GM19239 (cell line): ENCODE measurements around the gene SPEF1.
"Not testable (repeated sequence)": the region's sequence is repeated elsewhere in the genome, so short reads cannot be mapped to it uniquely, and the experiment has no call there.

Experiments used
- DNase-seq: peaks from one replicate; pipeline ENCODE4 v3.0.0; 2011; ENCODE audit warnings: low spot score; ENCODE audit not compliant: insufficient read length
- FAIRE-seq: peaks from 2 replicates; lab custom pipeline; 2011; peaks lifted over from hg19 to GRCh38; lab: Jason Lieb, UNC

Gene SPEF1

DNA sequence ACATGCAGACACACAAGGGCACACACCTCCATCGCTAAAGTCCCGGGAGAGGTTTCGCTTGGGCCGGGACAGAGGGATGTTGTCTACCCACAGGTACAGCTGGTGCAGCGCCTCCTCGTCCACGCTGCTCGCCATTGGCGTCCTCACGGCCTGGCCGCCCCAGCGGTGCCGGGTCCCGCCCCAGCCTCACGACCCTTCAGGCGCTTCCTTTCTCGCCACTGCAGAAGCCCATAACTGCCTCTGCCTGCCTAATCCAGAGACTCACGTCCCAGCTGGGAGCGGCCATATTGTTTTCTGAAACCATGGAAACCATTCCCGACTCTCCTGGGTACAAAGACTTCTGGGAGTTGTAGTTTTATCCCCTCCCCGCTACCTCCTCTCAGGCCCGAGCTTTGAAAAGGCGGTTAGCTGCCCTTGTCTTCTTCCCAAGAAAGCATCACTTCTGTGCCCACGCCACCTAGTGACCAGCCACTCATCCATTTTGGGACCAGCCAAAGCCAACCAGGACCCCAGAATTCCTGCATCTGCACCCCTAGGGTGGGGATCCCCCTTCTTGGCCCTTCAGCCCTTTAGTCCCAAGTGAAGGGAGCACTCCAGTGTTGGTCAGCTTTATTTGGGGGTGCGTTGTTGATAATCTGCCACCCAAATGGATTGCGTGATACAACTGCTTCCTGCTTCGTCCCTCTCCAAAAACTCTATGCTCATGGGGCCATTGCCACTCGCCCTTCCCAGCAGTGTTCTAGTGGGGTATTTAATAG, at the start of gene SPEF1:
Gene SPEF1, minus strand, starts transcription at position 296 of the 758 bp plus-strand sequence. Its CDS starts 161 bp downstream, at position 135.
- FAIRE-seq (peak; percentile 92), DNase-seq (peak; percentile 94)

- FAIRE-seq, DNase-seq: not testable (repeated sequence)
Observed at GRCh38 chr20:3829891-3830290, 48.6 kb upstream of the SPEF1 start.

DNA sequence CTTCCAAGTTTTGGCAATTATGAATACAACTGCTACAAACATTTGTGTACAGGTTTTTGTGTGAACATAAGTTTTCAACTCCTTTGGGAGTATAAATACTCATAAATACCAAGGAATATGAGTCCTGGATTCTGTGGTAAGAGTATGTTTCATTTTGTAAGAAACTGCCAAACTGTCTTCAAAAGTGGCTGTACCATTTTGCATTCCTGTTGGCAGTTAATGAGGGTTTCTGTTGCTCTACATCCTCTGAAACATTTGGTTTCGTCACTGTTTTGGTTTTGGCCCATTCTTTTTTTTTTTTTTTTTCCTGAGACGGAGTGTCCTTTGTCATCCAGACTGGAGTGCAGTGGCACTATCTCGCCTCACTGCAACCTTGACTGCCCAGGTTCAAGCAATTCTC, 47.5 kb upstream of the SPEF1 start:
- FAIRE-seq: no peak

GRCh38 chr20:3826420-3826819, 45.2 kb upstream of the SPEF1 start:
- FAIRE-seq (no peak), DNase-seq (no peak)

More for the DNA sequence above, 47.5 kb upstream of the SPEF1 start:
- DNase-seq: no peak

DNA sequence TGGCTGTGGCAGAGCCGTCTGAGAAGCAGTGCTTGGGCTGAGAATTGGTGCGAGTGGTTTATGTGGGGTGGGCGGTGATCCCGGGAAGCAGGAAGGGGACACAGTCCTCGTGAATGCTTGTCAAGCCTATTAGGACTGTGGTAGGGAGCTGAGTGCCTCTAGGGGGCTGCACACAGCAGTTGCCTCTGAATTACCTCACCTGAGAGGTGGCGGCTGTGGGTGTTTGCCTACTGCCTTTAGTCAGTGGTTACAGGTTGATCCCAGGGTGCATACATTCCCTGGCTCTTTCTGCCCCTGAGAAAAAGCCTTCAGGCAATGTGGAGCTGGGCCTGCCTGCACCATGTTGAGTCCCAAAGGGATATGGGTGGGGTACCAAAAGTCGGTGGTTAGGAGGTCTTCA, 44.3 kb upstream of the SPEF1 start:
- no peak for FAIRE-seq

DNA sequence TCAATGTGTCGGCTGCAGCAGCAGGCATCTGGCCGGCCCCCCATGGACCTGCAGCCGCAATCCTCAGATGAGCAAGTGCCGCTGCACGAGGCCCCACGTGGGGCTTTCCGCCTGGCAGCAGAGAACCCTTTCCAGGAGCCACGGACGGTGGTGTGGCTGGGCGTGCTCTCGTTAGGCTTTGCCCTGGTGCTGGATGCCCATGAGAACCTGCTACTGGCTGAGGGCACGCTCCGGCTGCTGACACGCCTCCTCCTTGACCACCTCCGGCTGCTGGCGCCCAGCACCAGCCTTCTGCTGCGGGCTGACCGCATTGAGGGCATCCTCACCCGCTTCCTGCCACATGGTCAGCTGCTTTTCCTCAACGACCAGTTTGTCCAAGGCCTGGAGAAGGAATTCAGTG, 42.6 kb upstream of the SPEF1 start:
- FAIRE-seq (no peak), DNase-seq (no peak)

More for the DNA sequence above, 44.3 kb upstream of the SPEF1 start:
- DNase-seq: no peak

DNA sequence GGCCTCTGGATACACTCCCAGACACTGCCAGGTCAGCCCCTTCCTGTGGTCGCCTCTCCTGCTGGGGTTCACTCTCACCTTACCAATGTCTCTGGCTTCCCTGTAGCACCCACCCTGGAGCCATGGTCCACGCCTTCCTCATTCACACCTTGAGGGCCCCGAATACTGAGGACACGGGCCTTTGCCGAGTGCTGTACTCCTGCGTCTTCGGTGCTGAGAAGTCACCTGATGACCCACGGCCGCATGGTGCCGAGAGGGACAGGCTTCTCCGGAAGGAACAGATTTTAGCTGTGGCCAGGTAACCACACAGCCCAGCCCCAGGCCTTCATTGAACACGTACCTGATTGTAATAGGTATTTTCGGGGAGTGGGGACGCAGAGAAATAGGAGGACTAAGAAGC, 40.7 kb upstream of the SPEF1 start:
- FAIRE-seq (no peak), DNase-seq (no peak)

DNA sequence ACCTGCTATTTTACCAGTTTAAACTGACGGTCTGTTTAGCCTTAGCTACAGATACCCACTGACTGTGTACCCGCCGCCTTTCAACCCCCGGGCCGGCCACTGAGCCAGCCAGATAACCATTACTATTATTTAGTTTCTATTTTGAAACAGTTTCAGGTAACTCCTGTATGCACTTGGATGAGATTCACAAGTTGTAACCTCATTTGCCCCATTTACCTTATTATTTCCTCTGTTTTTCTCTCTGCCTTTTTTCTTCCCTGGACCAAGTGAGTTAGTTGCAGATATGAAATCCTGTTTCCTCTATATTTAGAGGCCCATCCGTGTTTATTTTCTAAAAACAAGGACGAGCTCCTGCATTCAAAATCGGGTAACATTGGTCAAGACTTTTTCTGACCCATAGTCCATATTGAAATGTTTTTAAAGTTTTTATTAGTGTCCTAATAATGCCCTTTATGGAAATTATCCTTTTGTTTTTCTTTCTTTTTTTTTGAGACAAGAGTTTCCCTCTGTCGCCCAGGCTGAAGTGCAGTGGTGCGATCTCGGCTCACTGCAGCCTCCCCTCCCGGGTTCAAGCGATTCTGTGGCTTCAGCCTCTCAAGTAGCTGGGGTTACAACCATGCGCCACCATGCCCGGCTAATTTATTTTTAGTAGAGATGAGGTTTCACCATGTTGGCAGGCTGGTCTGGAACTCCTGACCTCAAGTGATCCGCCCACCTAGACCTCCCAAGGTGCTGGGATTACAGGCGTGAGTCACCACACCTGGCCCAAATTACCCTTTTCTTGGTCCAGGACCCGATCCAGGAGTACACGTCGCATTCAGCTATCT, 39.9 kb upstream of the SPEF1 start:
- FAIRE-seq (no peak), DNase-seq (no peak)

GRCh38 chr20:3820048-3820900, 39.0 kb upstream of the SPEF1 start, which contains the start of gene AP5S1:
Gene AP5S1 (plus strand): TSS chr20:3820547. CDS start chr20:3822118, 1,571 bp downstream.
- peak; percentile 83 for DNase-seq
- peak; percentile 93 for FAIRE-seq

- DNase-seq (no peak), FAIRE-seq (no peak)
Observed at GRCh38 chr20:3819411-3820047, 38.3 kb upstream of the SPEF1 start.

DNA sequence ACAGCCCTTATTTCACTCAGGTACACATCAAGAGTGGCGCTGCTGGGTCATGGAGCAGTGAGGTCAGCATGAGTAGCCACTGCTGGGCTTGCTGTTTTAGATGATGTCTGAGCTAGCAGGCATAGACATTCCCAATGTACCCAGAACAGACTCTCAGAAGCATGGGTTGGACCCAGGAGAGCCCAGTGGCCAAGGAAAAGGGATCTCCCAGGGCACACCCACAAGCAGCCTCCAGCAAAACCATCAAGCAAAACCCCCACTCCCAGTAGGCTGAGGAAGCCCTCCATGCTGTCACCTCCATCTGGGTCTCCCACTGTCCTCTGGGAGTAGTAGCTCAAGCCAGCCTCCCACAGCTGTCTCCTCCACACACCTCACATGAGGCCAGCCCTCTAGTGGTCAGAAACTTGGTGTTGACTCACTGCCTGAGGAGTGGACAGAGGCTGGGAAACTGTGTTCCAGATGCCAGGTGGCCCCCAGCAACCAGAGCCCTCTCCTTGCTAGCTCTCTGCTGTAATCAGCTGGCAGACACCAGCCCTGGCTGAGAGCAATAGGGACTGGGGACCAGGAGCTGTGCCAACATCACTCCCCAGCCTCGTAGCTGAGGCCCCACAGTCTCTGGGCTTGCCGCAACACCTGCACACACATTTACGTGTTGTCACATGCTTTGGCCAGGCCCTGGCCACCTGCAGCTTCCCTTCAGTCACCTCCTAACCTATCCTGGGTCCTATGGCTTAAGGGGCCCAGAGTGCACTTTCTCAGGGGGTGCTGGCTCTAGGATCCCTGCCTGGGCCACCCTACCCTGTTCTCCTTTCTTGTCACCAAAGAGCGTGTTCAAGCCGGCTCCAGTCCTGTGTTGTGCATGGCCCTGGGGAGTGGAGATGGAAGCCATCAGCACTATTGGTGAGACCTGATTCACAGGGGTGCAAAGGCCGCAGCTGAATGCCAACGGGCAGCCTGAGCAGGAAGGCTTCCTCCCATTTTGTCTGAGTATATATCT, 37.2 kb upstream of the SPEF1 start:
- DNase-seq (no peak), FAIRE-seq (no peak)

- FAIRE-seq: no peak
Observed at GRCh38 chr20:3815703-3816315, 34.6 kb upstream of the SPEF1 start.

DNA sequence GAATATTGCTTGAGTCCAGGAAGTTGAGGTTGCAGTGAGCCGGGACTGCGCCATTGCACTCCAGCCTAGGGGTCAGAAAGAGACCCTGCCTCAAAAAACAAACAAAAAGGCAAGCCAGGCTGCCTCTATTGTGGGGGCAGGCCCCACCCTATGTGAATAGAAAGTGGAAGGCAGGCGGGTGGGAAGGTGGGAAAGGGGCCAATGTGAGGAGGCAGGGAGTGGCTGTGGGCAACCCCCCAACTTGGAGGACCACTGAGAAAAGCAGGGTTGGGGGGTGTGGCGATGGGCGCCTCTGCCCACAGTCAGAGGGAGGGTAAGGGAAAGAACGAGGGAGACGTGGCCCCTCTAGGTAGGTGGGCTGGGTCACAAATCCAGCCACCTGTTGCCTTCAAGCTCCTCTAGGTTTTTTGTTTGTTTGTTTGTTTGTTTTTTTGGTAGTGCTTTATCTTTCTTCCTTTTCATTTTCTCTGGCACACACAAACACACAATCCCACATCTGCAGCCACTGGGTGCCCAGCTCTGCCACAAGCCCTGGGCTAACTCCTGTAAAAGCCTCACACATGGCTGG, 33.8 kb upstream of the SPEF1 start:
- no peak for FAIRE-seq
- DNase-seq: no peak

More at GRCh38 chr20:3815703-3816315, 34.6 kb upstream of the SPEF1 start:
- DNase-seq: no peak

GRCh38 chr20:3813848-3814581, 32.8 kb upstream of the SPEF1 start:
- no peak for FAIRE-seq
- DNase-seq: no peak

DNA sequence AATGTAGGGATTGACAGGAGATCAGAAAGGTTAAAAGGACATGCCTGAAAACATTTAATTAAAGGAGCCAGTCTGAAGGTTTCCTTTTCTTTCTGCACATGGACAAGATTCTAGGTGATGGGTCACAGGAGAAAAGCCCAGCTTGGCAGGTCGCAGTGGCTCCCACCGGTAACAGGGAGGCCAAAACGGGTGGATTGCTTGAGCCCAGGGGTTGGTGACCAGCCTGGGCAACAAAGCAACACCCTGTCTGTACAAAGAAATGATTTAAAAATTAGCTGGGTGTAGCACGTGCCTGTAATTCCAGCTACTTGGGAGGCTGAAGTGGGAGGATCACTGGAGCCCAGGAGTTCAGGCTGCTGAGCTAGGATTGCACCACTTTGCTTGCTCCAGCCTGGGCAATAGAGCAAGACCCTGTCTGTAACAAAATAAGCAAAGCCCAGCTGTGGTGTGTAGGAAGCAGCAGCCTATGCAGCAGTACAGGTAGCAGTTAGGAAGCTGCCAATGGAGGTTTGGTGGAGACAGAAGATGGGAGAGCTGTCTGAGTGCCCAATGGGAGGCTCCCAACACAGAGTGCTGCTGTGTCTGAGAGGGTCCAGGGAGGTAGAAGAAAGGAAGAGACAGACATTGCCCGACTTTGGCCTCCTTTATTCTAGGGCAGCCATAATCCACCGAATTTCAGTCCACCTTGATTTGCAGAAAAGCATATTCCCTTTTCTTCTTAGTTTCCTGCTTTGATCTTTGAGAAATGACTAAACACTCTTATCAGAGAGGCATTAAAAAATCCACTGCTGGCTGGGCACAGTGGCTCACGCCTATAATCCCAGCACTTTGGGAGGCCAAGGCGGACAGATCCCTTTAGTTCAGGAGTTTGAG, 32.0 kb upstream of the SPEF1 start:
- no peak for DNase-seq
- no peak for FAIRE-seq

DNA sequence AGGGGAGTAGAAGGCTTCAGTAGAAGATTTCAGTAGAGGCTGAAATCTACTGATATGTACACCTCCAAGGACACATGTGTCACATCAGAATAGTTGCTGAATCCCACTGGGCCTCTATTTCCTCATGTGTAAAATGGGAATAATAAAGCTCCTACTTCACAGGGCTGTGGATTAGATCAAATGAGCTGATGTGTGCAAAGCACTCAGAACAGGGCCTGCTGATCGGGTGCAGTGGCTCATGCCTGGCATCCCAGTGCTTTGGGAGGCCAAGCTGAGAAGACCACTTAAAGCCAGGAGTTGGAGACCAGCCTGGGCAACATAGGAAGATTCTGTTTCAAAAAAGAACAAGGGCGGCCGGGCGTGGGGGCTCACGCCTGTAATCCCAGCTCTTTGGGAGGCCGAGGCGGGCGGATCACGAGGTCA, 31.0 kb upstream of the SPEF1 start:
- no peak for DNase-seq
- FAIRE-seq: no peak
